HG03045 (cell line): Measurements from ENCODE around the gene ELK1.
"Not testable (repeated sequence)": the region's sequence is repeated elsewhere in the genome, so short reads cannot be mapped to it uniquely, and the experiment has no call there.

ENCODE experiments used
- ATAC-seq: cut with Tn5 transposase; IDR thresholded peaks from one replicate; pipeline ENCODE4 v1.9.1; 2021; ENCODE audit warnings: mild to moderate bottlenecking, moderate library complexity; ENCODE audit not compliant: unreplicated experiment

Gene ELK1

GRCh38 chrX:47613082-47613481, 37.3 kb downstream of the ELK1 start:
- ATAC-seq = no peak

- ATAC-seq = no peak
Observed at GRCh38 chrX:47612418-47612817, 37.9 kb downstream of the ELK1 start.

- no peak for ATAC-seq
Observed at GRCh38 chrX:47611926-47612325, 38.4 kb downstream of the ELK1 start.

- no peak for ATAC-seq
Observed at GRCh38 chrX:47611489-47611888, 38.9 kb downstream of the ELK1 start.

GRCh38 chrX:47610511-47610910, 39.9 kb downstream of the ELK1 start:
- ATAC-seq = no peak

GRCh38 chrX:47608130-47608810, 42.1 kb downstream of the ELK1 start:
- no peak for ATAC-seq

GRCh38 chrX:47607091-47607490, 43.3 kb downstream of the ELK1 start:
- no peak for ATAC-seq

GRCh38 chrX:47605024-47605423, 45.3 kb downstream of the ELK1 start:
- ATAC-seq = no peak

- not testable (repeated sequence) for ATAC-seq
Observed at GRCh38 chrX:47603125-47603524, 47.2 kb downstream of the ELK1 start.

- ATAC-seq = no peak
Observed at GRCh38 chrX:47597222-47597621, 53.1 kb downstream of the ELK1 start.

- no peak for ATAC-seq
Observed at GRCh38 chrX:47596256-47596655, 54.1 kb downstream of the ELK1 start.

- no peak for ATAC-seq
Observed at GRCh38 chrX:47595716-47596251, 54.6 kb downstream of the ELK1 start.

- no peak for ATAC-seq
Observed at GRCh38 chrX:47593522-47593921, 56.8 kb downstream of the ELK1 start.

GRCh38 chrX:47590984-47591383, 59.4 kb downstream of the ELK1 start:
- ATAC-seq = no peak

GRCh38 chrX:47587906-47588735, 62.2 kb downstream of the ELK1 start:
- no peak for ATAC-seq

GRCh38 chrX:47587091-47587891, 63.1 kb downstream of the ELK1 start:
- ATAC-seq = no peak

- no peak for ATAC-seq
Observed at GRCh38 chrX:47586043-47586787, 64.1 kb downstream of the ELK1 start.
